Ovary (tissue), 9 donors: Measurements from ENCODE around the gene VAC14. TPM values are rescaled to one million over a fixed set of nuclear protein-coding genes. Genes with fewer than 3 reads are reported as not detected.

Source experiments
- DNase-seq, 5 donors: peaks; one replicate each; pipeline ENCODE4 v3.0.0-alpha.2; 2019 to 2020
- H3K27ac ChIP-seq, 2 donors: fragments of 200-600 bp; one replicate each; pipeline versions ENCODE4 v1.5.1 to v1.8.0; 2019 to 2022
- H3K27me3 ChIP-seq: fragments of 200-600 bp; one replicate; pipeline ENCODE4 v1.8.0; 2022
- H3K36me3 ChIP-seq: fragments of 200-600 bp; sonication (generic); one replicate; pipeline ENCODE4 v1.5.1; 2019
- H3K4me1 ChIP-seq: one replicate; pipeline ENCODE4 v1.8.1; 2013; ENCODE audit warnings: mild to moderate bottlenecking, moderate library complexity; ENCODE audit not compliant: insufficient read depth
- H3K4me3 ChIP-seq: fragments of 200-600 bp; sonication (generic); one replicate; pipeline ENCODE4 v1.5.1; 2017
- H3K9me3 ChIP-seq, 2 donors: fragments of 200-600 bp in 1 of 2; sonication (generic) in 1 of 2; one replicate each; pipeline versions ENCODE4 v1.5.1 to v1.8.1; 2013 to 2019; ENCODE audit warnings: mild to moderate bottlenecking in 1 of 2, moderate library complexity in 1 of 2
- EP300 ChIP-seq: sonication (generic); formaldehyde crosslinking; IDR thresholded peaks from one replicate; pipeline ENCODE4 v1.6.1; 2017; ENCODE audit warnings: antibody characterized with exemption
- POLR2A ChIP-seq: fragments of 450-650 bp; IDR thresholded peaks from one replicate; pipeline ENCODE4 v1.6.1; 2017; ENCODE audit warnings: antibody characterized with exemption, mild to moderate bottlenecking, moderate library complexity
- WGBS, 3 donors: extraction: QIAGEN DNeasy Blood & Tissue Kit in 1 of 3; methylation state at CpG; one replicate each; pipeline versions ENCODE4 v1.1.5 to v1.1.7; 2013 to 2017; 5-methylcytosine and 5-hydroxymethylcytosine counted together
- intact Hi-C, 4 donors: fragments of 100-400 bp; cut with DNase I; formaldehyde crosslinking; loops; one replicate each; pipeline versions ENCODE4 v1.11.0 to v1.15.1; 2022 to 2023
- polyA plus RNA-seq, 2 donors: library from polyadenylated mRNA; stranded (reverse); fragments of 200-250 nt in 1 of 2; fragments of 350-450 nt in 1 of 2; fragmentation: Illumina TruSeq in 1 of 2; extraction: RNeasy Lipid Tissue Mini Kit (QIAGEN cat#74804) in 1 of 2; gene quantifications; one replicate each; pipeline ENCODE4 v1.2.3, GENCODE V29; 2013 to 2014
- total RNA-seq, 7 donors: library from RNA; depleted of rRNA in 2 of 7; stranded (reverse); fragments of >200 nt in 2 of 7; fragmentation: NEBNext Ultra II Directional in 3 of 7; extraction: Animal tissue kit (Norgen Biotek cat#: 25700) in 3 of 7; gene quantifications; one replicate each; pipeline versions ENCODE4 v1.1.0 to v1.2.4, GENCODE V29; 2016 to 2023
- TF ChIP-seq, protein P1 (sequence below), 3 donors: fragments of 450-650 bp in 2 of 3; fragments of 200-600 bp in 1 of 3; IDR thresholded peaks; one replicate each; pipeline versions ENCODE4 v1.5.1 to v1.8.0; 2016 to 2022; ENCODE audit warnings: antibody characterized with exemption in 3 of 3, mild to moderate bottlenecking in 1 of 3
- donor health status: DM: no; HTN: no; CAD: no; lungs with moderate emphysema.
- donor health status: DM: no; HTN: no; CAD: no.
- donor health status: Bipolar disorder and iron deficiency.
- donor health status: DM: yes; HTN: yes; CAD: no.
- donor health status: DM: no; HTN: no; CAD: no.
- donor health status: DM: yes; HTN: yes; CAD: no.

Gene VAC14
- total and polyA plus RNA-seq, 9 donors = 9.9 to 32.4 (median 21.1) TPM

GRCh38 chr16:70689035-70689969, 111.7 kb downstream of the VAC14 start:
- Histone ChIP-seq H3K4me1 (peaks cover 68% of the 10 kb centered on the region), H3K4me3 (no peak overlapping the region), H3K9me3 (no peaks in the 10 kb centered on the region), H3K27ac (peak overlapping the region; percentile 62 to 79), H3K27me3 (no peaks in the 10 kb centered on the region), H3K36me3 (no peaks in the 10 kb centered on the region)
- peak in 3 of 5 donors; percentile 45 to 53 (median 52) for DNase-seq
- 86 to 94% (median 90%) methylated on average over 22 of the region's 22 CpGs for WGBS, 3 donors
- intact Hi-C loops = loop anchor here in 1 of 4 donors (10.0 kb wide), 1 partner anchor 665 kb away; the partner anchor contains the start of gene CALB2
- TF ChIP-seq, protein P1, sequence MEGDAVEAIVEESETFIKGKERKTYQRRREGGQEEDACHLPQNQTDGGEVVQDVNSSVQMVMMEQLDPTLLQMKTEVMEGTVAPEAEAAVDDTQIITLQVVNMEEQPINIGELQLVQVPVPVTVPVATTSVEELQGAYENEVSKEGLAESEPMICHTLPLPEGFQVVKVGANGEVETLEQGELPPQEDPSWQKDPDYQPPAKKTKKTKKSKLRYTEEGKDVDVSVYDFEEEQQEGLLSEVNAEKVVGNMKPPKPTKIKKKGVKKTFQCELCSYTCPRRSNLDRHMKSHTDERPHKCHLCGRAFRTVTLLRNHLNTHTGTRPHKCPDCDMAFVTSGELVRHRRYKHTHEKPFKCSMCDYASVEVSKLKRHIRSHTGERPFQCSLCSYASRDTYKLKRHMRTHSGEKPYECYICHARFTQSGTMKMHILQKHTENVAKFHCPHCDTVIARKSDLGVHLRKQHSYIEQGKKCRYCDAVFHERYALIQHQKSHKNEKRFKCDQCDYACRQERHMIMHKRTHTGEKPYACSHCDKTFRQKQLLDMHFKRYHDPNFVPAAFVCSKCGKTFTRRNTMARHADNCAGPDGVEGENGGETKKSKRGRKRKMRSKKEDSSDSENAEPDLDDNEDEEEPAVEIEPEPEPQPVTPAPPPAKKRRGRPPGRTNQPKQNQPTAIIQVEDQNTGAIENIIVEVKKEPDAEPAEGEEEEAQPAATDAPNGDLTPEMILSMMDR (IDR thresholded peaks at IDR 0.05) = no peak
- TF ChIP-seq EP300 (no peak), POLR2A (no peak)

GRCh38 chr16:70688246-70688742, 112.7 kb downstream of the VAC14 start:
- intact Hi-C loops = loop anchor here in 1 of 4 donors (10.0 kb wide), 1 partner anchor 667 kb away; the partner anchor contains the start of gene CALB2
- no peaks in the 10 kb centered on the region for H3K27me3 ChIP-seq
- peaks cover 64% of the 10 kb centered on the region for H3K4me1 ChIP-seq
- H3K27ac ChIP-seq = peak overlapping the region; percentile 62 to 79
- DNase-seq = peak; percentile 80 to 90 (median 87)
- H3K9me3 ChIP-seq = no peaks in the 10 kb centered on the region
- H3K4me3 ChIP-seq = no peak overlapping the region
- WGBS, 3 donors = 13 to 27% (median 25%) methylated on average over 8 of the region's 8 CpGs
- no peaks in the 10 kb centered on the region for H3K36me3 ChIP-seq
- no peak for TF ChIP-seq POLR2A
- TF ChIP-seq, protein P1 (IDR thresholded peaks at IDR 0.05) = no peak
- TF ChIP-seq EP300 = no peak

DNA sequence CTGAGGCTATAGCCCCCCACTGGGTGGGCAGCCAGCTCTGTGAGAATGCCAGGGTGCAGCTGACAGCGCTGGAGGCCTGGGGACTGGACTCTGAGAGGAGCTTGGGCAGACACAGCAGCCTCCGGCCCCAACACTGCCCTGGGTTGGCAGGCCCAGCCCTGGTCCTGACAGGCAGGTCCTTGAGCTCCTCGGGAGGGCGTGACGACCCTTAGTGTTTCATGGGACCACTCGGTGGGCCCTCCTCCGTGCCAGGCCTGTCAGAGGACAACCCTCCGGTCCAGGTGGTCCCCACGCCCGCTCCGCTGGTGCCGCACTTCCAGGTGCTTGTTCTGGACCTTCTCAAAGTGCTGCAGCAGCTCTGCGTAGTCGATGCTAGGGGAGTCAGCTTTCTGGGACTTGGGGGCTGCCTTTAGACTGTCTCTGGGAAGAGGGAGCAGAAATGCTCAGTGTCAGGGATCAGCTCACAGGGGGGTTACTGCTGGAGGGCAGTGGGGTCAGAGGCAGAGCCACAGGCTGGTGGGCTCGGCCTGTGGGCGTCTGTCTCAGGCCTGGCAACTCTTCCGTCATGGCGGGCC, 113.2 kb downstream of the VAC14 start:
- Histone ChIP-seq H3K4me3 (no peak overlapping the region), H3K4me1 (peaks cover 60% of the 10 kb centered on the region), H3K27me3 (no peaks in the 10 kb centered on the region), H3K36me3 (no peaks in the 10 kb centered on the region), H3K27ac (peak overlapping the region; percentile 62 to 79), H3K9me3 (no peaks in the 10 kb centered on the region)
- TF ChIP-seq POLR2A = no peak
- TF ChIP-seq, protein P1 (IDR thresholded peaks at IDR 0.05) = no peak
- TF ChIP-seq EP300 = no peak
- WGBS, 3 donors = 73 to 76% (median 74%) methylated on average over 16 to 18 of the region's 18 CpGs
- intact Hi-C loops = loop anchor here in 2 of 4 donors (2.0 to 10.0 kb wide), 2 partner anchors 51 to 667 kb away; partner anchors contain the start of gene CALB2 (in 1 of the 2)
- peak in 3 of 5 donors; percentile 60 to 66 (median 63) for DNase-seq

GRCh38 chr16:70687102-70687511, 113.9 kb downstream of the VAC14 start:
- H3K27me3 ChIP-seq = no peaks in the 10 kb centered on the region
- TF ChIP-seq EP300 (no peak), POLR2A (no peak)
- TF ChIP-seq, protein P1 (IDR thresholded peaks at IDR 0.05) = no peak
- WGBS, 3 donors = 25 to 36% (median 32%) methylated on average over 5 of the region's 5 CpGs
- H3K4me3 ChIP-seq = no peak overlapping the region
- H3K36me3 ChIP-seq = no peaks in the 10 kb centered on the region
- peaks cover 57% of the 10 kb centered on the region for H3K4me1 ChIP-seq
- peak overlapping the region in 1 of 2 donors; percentile 79 for H3K27ac ChIP-seq
- intact Hi-C loops = loop anchor here in 2 of 4 donors (2.0 to 10.0 kb wide), 2 partner anchors 52 to 668 kb away; partner anchors contain the start of gene CALB2 (in 1 of the 2)
- no peaks in the 10 kb centered on the region for H3K9me3 ChIP-seq
- DNase-seq = peak in 3 of 5 donors; percentile 33 to 46 (median 42)
